NB4 (cell line): ENCODE results near the gene DNAJC27.

Source experiments
- DNase-seq: peaks from one replicate; pipeline ENCODE4 v3.0.0; 2010; ENCODE audit warnings: low read depth
- H3K4me3 ChIP-seq: one replicate; pipeline ENCODE4 v1.5.1; 2011; ENCODE audit warnings: mild to moderate bottlenecking, low read depth, low read length, moderate library complexity
- MYC ChIP-seq: IDR thresholded peaks from 2 replicates; pipeline ENCODE4 v1.6.1; 2011; ENCODE audit warnings: low read depth, low read length
- POLR2A ChIP-seq: IDR thresholded peaks from 2 replicates; pipeline ENCODE4 v1.6.1; 2011; ENCODE audit warnings: mild to moderate bottlenecking; ENCODE audit not compliant: insufficient read length; ENCODE audit errors: extremely low read depth
- TF ChIP-seq, protein P1 (sequence below): IDR thresholded peaks from 2 replicates; pipeline ENCODE4 v1.6.1; 2011; ENCODE audit warnings: low read depth, low read length
- TF ChIP-seq, protein P2 (sequence below): IDR thresholded peaks from one replicate; pipeline ENCODE4 v1.5.1; 2012; ENCODE audit warnings: low read depth, low read length

DNAJC27 gene

DNA sequence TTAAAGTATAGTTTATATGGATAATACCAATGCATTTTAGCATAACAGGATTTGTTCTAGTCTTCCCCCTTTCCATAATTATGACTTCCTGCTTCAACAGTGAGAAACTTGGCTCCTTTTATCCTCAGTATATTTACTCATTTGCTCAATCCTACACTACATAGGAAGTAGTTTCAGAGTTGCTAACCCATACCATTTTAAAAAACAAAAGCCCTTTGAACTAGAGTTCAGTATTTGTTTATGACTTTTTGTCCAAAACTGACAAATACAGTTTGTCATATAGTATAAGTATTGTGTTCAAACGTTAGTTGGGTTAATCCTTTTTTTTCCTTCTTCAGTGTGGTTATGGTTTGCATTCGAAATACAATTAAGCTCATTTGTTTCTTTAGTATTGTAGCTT is 5.9 kb upstream of the DNAJC27 start:
- no peak for DNase-seq
- TF ChIP-seq, protein P1, sequence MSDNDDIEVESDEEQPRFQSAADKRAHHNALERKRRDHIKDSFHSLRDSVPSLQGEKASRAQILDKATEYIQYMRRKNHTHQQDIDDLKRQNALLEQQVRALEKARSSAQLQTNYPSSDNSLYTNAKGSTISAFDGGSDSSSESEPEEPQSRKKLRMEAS: no peak
- TF ChIP-seq, protein P2, sequence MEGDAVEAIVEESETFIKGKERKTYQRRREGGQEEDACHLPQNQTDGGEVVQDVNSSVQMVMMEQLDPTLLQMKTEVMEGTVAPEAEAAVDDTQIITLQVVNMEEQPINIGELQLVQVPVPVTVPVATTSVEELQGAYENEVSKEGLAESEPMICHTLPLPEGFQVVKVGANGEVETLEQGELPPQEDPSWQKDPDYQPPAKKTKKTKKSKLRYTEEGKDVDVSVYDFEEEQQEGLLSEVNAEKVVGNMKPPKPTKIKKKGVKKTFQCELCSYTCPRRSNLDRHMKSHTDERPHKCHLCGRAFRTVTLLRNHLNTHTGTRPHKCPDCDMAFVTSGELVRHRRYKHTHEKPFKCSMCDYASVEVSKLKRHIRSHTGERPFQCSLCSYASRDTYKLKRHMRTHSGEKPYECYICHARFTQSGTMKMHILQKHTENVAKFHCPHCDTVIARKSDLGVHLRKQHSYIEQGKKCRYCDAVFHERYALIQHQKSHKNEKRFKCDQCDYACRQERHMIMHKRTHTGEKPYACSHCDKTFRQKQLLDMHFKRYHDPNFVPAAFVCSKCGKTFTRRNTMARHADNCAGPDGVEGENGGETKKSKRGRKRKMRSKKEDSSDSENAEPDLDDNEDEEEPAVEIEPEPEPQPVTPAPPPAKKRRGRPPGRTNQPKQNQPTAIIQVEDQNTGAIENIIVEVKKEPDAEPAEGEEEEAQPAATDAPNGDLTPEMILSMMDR: no peak
- TF ChIP-seq POLR2A (no peak), MYC (no peak)
- H3K4me3 ChIP-seq: no peak overlapping the region

DNA sequence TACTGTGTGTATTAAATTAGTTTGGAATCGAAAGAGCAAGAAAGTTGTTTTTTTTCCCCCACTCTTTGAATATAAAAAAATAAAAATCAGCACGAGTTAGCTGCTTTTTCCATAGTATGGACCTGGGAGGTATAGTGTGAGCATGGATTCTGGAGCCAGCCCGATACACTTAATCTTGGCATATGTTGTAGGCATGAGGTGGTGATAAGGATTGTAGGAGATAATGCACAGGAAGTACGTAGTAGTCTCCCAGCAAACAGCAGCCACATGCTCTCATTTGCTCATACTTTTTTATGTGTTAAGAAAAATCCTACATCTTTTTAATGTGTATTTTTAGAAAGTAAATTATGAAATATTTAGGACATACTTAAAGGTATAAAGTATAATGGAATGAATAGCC is 2.1 kb upstream of the DNAJC27 start:
- TF ChIP-seq POLR2A (no peak), MYC (no peak)
- TF ChIP-seq, protein P2: no peak
- TF ChIP-seq, protein P1: no peak
- no peak for DNase-seq

DNA sequence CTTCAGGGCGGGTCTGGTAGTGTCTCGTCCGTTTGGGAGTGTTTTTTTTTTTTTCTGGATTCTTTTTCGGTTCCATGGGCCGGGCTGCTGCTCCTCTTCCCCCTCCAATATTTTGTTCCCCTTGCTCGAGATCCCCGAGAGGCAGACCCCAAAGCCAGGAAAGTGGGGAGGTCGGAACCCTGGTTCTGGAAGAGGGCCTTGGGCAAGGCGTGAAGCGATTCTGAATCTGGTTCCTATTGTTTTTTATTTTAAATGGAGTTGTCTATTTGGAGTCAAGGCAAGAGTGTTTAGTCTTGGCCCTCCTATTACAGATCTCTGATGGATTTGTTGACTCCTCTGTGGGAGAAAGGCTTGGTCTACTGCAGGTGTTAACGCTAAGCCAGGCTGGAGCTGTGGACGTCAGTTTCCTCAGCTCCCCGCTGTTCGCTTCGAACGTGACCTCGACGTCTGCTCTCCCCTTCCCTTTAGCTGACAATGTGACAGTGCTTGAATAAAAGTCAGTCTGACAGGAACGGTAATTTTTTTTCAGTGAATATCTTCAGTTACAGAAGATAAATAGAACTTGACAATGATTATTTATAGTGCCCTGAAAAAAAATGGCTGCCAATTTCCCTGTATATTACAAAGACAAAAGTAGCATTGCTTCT is 683 bp upstream of the DNAJC27 start:
- TF ChIP-seq, protein P1: peak; percentile 51; the same call in 1 of the 2 replicates
- no peak for TF ChIP-seq POLR2A
- TF ChIP-seq, protein P2: no peak
- TF ChIP-seq MYC: 0 out of 2 replicates have a peak, but pooled peaks have one; percentile 22
- H3K4me3 ChIP-seq: peak overlapping the region; percentile 82
- DNase-seq: peak; percentile 70

More for the DNA sequence above, 2.1 kb upstream of the DNAJC27 start:
- H3K4me3 ChIP-seq: no peak overlapping the region

DNA sequence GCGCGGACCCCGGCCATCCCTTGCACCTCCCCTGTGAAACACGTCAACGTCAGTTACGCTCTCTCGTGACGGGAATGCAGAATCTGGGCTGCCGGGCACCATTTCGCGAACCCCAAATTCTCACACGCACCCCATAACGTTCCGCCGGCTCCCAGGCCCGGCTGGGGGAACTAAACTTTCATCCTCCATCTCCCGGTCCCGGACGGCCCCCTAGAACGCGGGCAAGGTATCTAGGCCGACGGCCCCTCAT is 544 bp downstream of the DNAJC27 start:
- peak; percentile 51 for DNase-seq
- peak overlapping the region; percentile 82 for H3K4me3 ChIP-seq
- TF ChIP-seq, protein P1: no peak

DNA sequence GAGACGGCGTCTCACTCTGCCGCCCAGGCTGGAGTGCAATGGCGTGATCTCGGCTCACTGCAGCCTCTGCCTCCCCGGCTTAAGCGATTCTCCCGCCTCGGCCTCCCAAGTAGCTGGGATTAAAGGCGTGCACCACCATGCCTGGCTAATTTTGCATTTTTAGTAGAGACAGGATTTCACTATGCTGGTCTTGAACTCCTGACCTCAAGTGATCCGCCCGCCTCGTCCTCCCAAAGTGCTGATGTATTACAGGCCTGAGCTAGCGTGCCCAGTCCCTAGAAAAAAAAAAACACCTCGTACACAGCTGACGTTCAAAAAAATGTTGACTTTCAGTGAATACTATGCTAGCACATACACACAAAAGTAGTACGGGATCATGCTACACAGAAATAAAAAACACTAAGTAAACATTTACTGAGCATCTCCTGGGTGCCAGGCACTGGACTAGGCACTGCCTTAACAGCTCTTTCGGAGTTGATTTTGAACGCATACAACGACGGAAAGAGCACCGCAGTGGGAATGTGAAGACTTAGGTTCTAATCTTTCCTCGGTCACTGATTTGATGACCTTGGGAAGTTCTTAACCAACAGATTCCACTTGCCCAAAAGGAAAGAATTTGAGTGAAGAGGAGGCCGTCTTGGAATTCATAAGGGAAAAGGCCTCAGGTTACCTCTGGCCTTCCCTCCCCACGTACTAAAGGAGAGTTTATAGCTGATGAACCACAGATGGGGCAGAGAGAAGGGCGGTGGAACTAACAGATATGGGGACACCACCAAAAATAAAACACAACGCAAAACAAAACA is 1.1 kb downstream of the DNAJC27 start:
- peak; percentile 28 for DNase-seq
- peak overlapping the region; percentile 82 for H3K4me3 ChIP-seq
- TF ChIP-seq POLR2A (no peak), MYC (no peak)
- TF ChIP-seq, protein P1: no peak
- TF ChIP-seq, protein P2: no peak

DNA sequence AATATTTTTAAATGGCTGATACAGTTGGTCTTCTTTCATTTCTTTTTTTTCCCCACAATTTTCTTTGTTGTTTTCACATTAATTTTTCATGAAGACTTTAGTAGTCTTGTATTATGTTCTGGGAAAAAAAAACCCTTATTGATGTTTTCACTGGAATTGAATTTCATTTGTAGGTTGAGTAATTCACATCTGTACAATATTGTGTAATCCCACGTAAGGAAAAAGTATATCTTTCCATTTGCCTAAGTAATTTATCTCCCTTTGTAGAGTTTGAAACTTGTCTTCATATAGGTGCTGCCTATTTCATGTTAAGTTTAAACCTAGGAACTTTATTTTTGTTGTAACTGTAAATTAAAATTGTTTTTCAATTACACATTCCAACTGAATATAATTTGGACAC is 2.0 kb downstream of the DNAJC27 start:
- no peak for DNase-seq
- TF ChIP-seq MYC (no peak), POLR2A (no peak)
- no peak overlapping the region for H3K4me3 ChIP-seq

DNA sequence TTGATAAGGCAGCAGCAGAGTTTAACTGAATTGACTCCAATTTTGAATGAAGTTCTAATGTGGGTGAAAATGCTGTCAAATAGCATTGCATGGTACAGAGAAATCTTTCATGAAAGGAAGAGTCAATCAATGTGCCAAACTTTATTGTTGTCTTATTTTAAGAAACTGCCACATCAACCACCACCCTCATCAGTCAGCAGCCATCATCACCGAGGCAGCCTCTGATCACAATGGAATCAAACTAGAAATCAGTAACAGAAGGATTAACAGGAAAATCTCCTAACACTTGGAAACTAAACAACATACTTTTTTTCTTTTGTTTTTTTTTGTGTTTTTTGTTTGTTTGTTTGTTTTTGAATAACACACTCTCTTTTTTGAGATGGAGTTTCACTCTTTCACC is 9.9 kb downstream of the DNAJC27 start:
- TF ChIP-seq, protein P1: no peak
- TF ChIP-seq, protein P2: no peak
- H3K4me3 ChIP-seq: no peak overlapping the region
- no peak for DNase-seq
